ENCODE results near the gene UGT2A3.
"Not testable (repeated sequence)": the region's sequence is repeated elsewhere in the genome, so short reads cannot be mapped to it uniquely, and the experiment has no call there.

The UGT2A3 gene

DNA sequence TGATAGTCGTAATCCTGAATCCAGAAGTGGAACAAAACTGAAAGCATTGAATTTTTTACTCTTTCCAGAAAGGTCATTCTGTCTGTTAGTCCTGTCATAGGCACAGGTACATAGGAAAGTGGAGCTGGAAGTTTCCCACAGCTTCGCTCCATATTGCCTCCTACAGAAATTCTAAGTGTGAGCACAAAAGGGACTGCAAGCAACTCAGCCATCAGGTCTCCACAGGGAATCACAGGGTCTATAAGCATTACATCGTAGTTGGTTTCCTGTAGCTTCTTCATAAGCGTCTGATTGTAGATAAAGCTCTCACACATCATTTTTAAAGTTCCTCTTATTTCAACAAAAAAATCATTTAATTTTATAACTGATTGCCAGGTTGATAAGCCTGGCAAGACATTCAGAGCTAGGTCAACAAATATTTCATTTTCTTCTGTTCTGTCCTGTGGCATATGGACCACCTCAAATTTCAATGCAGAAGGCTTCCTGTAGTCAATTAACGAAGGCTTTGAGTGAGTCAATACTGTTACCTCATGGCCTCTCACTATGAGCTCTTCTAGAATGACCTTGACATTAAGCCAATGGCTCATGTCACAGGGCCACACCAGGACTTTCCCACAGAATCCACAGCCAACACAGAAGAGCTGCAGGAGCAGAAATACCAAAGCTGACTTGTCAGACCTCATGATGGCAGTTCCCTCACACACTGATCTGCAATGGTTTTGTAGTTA lies at the start of gene UGT2A3:
Gene UGT2A3 (minus strand): TSS at position 727 of the 728 bp plus-strand sequence. CDS start 44 bp downstream, at position 683.
- no peak for FAIRE-seq

DNA sequence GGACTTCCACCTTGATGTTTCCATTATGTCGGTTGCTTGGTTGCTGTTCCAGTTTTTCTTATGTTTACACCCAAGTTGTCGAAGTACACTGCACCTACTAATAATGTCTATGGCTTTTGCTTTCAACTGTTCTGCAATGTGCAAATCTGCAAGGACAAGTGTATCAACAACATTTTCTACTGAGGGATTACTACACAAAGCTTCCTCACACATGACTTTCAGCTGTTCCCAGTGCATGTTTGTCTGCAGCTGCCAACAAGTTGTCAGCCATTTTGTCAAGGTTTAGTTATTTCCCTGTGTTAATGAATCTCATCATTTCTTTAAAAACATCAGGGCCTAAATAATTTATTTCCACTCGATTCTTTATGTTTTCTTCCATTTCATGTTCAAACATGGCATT lies 45.4 kb upstream of the UGT2A3 start:
- FAIRE-seq = no peak

- FAIRE-seq = no peak
Measured at GRCh38 chr4:68995292-68995691, 43.7 kb upstream of the UGT2A3 start.

GRCh38 chr4:68987007-68987406 lies 35.4 kb upstream of the UGT2A3 start:
- FAIRE-seq = no peak

DNA sequence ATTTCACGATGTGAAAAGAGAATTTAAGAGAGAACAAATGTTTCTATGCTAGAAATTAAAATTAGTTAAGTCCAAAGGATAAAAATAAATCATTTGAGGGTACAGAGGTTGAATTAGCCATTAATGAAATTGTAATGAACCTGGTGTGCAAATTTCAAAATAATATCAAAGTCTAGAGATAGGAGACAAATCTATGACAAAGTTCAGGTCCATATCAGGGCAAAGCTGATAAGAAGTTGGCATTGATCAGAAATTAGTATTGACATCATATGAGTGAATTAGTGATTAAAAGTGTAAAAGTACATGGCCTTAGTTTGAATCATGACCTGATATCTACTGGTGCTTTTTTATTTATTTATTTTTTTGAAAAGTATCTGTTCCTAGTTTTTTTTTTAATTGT lies 33.8 kb upstream of the UGT2A3 start:
- no peak for FAIRE-seq

DNA sequence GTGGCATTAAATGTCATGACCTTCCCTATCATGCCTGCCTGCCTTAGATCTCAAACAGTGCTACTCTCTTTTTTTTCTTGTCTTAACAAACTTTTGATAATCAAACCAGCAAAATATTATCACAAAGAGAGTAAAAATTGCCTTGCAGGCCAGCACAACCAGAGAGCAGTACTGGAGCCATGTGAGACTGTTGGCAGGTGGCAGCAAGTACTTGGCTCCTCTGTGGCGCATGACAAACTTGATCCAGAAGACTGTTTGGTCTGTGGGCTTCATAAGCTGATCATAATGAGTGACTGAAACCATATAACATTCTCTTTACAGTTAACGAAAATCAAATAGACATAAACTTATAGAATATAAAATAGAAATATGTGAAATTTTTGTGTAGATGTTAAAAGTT lies 33.3 kb upstream of the UGT2A3 start:
- FAIRE-seq = no peak

DNA sequence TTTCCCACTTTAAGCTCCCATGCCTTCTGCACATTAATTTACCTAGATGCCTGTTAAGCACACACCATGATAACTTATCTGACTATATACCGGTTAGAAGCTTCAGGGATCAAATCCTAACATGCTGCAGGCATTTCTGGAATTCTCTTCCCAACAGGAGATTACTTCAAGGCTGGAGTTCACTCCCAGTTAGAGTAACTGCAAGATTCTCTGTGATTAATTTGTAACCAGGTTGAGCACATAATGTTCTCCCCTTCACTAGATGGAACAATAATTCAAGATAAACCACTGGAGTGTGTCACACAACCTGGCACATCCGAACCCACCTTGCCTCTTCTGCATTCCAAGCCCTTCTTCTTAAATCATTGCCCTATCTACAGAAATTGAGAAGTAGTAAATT lies 11.8 kb upstream of the UGT2A3 start:
- no peak for FAIRE-seq

- no peak for FAIRE-seq
Measured at GRCh38 chr4:68962868-68963267, 11.3 kb upstream of the UGT2A3 start.

DNA sequence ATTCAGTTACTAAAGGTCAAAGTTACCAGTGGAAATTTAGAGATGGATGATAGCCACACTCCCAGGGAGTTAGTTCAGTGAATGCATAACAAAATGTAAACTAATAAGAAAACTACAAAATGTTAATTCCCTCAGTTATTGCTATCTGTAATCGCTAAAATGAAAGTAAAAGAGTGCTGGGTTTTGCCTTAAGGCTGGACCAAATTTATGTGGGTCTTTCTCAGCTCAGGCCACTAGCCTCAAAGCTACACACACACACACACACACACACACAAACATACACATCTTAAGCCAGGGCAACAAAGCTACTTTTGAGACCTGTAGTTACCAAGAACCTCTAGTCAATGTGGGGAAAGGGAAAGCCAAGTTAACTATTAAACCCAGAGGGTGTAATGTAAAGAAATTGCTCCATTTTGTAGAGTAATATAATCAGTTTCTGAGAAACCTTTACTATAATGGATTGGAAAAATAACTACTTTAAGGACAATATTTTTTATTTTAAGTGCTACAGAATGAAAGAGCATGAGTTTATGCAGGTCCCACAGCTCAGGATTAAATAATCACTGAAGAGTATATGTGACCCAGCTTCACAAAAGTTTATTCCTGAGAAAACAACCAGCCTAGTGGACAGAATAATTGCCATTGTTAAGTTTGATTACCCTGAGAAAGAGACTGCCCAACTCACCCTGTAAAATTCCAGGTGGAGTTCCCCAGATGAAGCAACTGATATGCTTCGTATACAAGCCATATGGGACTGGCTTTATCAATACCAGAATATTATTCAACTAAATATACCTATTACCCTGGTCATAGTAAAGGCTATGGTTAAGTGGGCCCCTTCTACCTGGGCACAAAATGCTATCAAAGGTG lies 8.9 kb upstream of the UGT2A3 start:
- FAIRE-seq = no peak

DNA sequence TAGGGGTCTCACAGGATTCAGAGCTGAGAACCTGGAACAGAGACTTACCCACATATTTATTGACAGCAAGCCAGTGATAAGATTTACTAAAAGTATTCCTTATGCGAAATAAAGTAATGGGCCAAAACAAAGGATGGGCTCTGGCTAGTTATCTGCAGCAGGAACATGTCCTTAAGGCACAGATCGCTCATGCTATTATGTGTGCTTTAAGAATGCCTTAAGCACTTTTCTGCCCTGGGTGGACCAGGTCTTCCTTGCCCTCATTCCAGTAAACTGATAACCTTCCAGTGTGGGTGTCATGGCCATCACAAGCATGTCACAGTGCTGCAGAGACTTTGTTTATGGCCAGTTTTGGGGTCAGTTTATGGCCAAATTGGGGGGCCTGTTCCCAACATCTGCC lies 7.5 kb upstream of the UGT2A3 start:
- FAIRE-seq = not testable (repeated sequence)

GRCh38 chr4:68954126-68954525 lies 2.5 kb upstream of the UGT2A3 start:
- no peak for FAIRE-seq

DNA sequence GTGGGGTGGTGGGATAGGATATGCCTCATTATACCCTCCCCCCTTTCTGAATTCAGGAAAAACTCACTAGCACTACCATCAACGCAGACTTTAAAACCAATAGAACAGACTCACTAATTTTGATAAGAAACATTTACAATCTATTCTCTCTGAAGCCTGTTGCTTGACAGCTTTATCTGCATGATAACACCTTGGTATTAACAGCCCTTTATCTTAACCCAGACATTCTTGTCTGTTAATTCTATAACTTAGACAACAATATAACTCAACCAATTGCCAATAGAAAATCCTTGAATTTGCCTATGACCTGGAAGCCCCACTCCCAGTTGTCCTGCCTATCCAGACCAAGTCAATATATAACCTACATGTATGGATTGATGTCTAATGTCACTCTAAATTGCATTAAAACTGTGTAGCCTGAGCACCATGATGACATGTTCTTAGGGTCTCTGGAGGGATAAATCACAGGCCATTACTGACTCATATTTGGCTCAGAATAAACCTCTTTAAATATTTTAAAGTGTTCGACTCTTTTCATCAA lies 1.5 kb upstream of the UGT2A3 start:
- no peak for FAIRE-seq

DNA sequence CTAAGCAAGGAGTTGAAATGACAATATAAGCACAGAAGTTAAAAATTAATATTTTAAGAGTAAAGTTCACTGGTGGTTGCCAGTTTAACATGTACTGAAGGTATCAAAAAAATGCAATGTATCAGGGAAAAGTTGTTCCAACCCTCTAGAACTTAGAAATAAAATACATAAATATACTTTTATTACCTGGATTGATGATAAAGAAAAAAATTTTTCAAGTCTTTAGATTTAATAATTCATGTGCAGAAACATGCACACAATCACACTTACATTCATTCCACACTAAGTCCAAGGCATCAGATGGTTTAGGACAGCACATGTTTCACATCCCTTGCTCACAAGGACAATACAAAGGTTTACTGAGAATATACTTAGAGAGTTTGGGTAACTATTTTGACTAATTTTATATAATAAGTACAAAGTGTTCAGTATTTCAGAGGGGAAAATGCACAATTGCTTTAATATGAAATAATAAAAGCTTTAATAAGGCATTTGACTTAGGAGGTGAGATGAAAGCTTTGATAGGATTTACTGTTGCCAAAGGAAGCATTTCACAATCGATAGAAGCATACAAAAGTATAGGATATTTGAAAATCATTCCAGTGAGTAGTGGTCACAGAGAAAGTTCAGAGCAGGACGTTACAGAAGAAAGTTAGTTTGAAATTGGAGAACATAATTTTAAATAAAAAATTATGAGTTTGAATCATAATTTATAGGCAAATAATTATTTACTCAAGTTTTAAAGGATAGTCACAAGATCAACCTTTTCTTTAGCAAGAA lies 392 bp upstream of the UGT2A3 start:
- no peak for FAIRE-seq

- FAIRE-seq = no peak
Measured at GRCh38 chr4:68950033-68950432, 1.6 kb downstream of the UGT2A3 start.

DNA sequence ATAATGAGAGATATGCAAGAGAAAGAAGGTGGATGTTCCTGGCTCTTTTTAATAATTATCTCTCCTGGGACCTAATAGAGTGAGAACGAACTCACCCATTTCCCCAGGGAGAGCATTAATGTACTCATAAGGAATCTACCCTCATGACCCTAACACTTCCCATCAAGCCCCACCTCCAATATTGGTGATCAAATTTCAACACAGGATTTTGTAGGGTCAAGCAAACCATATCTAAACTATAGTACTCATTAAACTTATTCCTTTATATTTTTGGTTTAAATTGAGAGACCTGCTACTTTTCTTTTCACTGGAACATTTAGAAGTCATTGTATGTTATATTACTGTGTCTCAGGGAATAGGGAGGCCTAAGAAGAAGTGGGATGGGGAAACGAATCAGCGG lies 2.6 kb downstream of the UGT2A3 start:
- FAIRE-seq = no peak

DNA sequence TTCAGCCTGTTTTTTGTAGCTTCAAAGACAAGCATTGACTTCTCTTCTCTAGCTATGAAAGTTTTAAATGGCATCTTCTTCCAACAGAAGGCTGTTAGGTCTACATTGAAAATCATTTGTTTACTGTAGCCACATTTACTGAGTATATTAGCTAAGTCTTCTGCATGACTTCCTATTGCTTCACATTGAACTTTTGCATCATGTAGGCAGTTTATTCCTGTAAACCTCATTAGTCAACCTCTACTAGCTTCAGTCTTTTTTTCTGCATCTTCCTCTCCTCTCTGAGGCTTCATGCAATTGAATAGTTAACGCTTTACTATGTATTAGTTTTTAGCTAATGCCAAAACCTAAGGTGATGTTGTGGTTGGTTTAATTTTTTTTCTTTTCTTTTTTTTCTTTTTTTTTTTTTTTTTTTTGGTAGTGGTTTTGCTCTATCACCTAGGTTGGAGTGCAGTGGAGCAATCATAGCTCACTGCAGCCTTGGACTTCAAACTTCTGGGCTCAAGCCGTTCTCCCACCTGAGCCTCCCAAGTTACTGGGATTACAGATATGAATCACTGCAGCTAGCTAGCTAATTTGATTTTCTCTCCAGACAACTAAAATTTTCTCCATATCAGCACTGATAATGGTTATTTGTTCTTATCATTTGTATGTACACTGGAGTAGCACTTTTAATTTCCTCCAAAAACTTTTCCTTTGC lies 3.4 kb downstream of the UGT2A3 start:
- no peak for FAIRE-seq

- FAIRE-seq = no peak
Measured at GRCh38 chr4:68929076-68929737, 22.4 kb downstream of the UGT2A3 start.

GRCh38 chr4:68927165-68927564 lies 24.4 kb downstream of the UGT2A3 start:
- no peak for FAIRE-seq

DNA sequence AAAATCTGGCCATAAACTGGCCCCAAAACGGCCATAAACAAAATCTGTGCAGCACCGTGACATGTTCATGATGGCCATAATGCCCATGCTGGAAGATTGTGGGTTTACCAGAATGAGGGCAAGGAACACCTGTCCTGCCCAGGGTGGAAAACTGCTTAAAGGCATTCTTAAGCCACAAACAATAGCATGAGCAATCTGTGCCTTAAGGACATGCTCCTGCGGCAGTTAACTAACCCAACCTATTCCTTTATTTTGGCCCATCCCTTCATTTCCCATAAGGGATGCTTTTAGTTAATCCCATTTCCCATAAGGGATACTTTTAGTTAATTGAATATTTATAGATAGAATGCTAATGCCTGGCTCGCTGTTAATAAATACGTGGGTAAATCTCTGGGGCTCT lies 29.4 kb downstream of the UGT2A3 start:
- FAIRE-seq = not testable (repeated sequence)

DNA sequence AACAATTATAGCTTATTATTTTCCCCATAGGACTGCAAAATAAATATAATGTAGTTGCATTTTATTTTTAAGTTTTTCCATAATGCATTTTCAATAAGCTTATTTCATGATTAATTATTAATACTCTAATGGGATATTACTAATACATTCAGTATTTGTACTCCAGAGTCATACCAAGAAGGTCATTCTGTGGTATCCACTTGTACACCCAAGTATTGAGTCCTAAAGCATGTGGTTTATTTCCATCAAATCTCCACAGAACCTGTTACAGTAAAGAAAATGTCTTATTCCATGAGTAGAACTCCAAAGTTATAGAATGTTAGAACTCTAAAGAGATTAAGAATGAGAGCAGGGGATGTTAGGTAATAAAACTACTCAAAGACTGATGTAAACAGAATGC lies 30.6 kb downstream of the UGT2A3 start:
- no peak for FAIRE-seq

GRCh38 chr4:68917016-68917415 lies 34.6 kb downstream of the UGT2A3 start:
- no peak for FAIRE-seq

GRCh38 chr4:68912807-68913206 lies 38.8 kb downstream of the UGT2A3 start:
- no peak for FAIRE-seq
